GM12864 (cell line): ENCODE results near the gene RB1.

Experiments
- DNase-seq: peaks from one replicate; pipeline ENCODE4 v3.0.0-alpha.2; 2011; ENCODE audit warnings: low read depth
- H3K4me3 ChIP-seq: 2 replicates; pipeline ENCODE4 v1.5.1; 2011; ENCODE audit warnings: mild to moderate bottlenecking, low read depth, low read length, control low read depth
- TF ChIP-seq, protein P1 (sequence below): IDR thresholded peaks from 2 replicates; pipeline ENCODE4 v1.5.1; 2011; ENCODE audit warnings: low read depth, mild to moderate bottlenecking, moderate library complexity, low read length, control low read depth, inconsistent platforms; ENCODE audit errors: missing control alignments

RB1 gene

DNA sequence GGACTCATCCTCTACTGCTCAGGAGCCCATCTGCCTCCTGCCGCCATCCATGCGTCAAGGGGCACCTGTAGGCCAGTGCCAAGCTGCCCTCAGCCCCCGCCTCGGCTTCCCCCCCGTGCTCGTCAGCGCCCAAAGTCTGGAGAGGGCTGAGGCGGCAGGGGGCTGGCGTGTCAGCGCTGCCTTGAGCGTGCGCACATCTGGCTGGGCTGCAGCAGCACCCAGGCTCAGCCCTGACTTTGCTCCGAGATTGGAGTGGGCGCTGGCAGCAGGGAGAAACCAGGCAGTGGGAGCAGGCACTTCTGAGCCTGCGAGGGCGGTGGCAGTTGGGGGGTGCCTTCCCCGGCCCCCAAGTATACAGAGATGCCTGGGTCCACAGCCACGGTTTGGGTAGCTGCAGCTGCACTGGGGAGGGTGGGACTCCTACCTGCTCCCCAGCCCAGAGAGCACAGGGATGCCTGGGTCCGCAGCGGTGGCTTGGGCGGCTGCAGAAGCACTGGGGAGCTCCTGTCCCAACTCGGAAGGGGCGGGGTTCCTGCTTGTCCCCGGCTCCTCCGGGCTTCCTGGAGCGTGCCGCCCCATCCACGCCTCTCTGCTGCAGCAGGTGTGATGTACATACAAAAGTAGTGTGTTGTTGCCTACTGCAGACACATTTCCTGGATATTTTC is 154.2 kb downstream of the RB1 start:
- TF ChIP-seq, protein P1, sequence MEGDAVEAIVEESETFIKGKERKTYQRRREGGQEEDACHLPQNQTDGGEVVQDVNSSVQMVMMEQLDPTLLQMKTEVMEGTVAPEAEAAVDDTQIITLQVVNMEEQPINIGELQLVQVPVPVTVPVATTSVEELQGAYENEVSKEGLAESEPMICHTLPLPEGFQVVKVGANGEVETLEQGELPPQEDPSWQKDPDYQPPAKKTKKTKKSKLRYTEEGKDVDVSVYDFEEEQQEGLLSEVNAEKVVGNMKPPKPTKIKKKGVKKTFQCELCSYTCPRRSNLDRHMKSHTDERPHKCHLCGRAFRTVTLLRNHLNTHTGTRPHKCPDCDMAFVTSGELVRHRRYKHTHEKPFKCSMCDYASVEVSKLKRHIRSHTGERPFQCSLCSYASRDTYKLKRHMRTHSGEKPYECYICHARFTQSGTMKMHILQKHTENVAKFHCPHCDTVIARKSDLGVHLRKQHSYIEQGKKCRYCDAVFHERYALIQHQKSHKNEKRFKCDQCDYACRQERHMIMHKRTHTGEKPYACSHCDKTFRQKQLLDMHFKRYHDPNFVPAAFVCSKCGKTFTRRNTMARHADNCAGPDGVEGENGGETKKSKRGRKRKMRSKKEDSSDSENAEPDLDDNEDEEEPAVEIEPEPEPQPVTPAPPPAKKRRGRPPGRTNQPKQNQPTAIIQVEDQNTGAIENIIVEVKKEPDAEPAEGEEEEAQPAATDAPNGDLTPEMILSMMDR: no peak
- DNase-seq: no peak

DNA sequence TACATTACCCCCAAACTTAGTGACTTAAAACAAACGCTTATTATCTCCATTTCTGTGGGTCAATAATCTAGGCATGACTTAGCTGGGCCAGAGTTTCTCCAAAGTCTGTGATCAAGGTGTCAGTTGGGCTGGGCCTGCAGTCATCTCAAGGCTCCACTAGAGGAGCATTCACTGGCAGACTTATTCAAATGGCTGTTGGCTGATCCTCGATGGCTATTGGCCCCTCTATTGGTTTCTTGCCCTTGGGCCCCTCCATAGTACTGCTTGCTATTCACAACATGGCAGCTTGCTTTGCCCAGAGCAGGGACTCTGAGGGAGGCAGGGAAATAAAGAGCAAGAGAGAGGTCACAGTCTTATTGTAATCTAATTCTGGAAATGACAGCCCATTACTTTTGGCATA is 171.7 kb downstream of the RB1 start:
- DNase-seq: no peak
- H3K4me3 ChIP-seq: no peak overlapping the region
- TF ChIP-seq, protein P1: peak; percentile 15

More for the DNA sequence above, 154.2 kb downstream of the RB1 start:
- no peak overlapping the region for H3K4me3 ChIP-seq

DNA sequence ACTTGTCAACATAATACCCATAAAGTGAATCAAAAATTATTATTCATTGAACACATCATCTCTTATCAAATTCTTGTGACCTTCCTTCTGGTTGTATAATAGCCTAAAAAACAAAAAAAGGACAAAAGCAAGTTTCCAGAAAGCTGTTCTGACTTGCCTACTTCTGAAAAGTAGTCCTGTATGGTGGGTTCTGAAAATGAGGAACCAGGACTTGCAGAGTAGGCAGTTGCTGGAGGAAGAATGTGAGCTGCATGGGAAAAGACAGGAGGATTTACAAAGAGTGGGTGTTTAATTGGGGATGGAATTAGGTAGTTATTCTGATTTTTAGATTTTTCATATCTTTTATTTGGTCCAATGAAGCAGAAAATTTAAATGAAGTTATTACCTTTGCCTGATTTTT is 172.7 kb downstream of the RB1 start:
- TF ChIP-seq, protein P1: no peak
- no peak for DNase-seq
- no peak overlapping the region for H3K4me3 ChIP-seq

DNA sequence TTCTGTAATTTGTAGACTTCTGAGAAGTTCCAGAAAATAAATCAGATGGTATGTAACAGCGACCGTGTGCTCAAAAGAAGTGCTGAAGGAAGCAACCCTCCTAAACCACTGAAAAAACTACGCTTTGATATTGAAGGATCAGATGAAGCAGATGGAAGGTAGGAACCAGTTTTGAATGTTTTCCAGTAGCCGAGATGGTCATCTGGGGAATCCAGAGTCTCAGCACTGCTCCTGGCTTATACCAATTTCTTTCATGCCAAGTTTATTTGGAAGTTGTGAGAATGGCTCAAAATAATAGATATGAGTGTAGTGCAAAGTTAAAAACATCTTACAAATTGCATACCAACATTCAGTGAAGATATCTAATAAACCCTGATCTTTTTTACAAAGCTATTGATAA is 173.1 kb downstream of the RB1 start:
- TF ChIP-seq, protein P1: no peak
- no peak overlapping the region for H3K4me3 ChIP-seq
- DNase-seq: no peak

DNA sequence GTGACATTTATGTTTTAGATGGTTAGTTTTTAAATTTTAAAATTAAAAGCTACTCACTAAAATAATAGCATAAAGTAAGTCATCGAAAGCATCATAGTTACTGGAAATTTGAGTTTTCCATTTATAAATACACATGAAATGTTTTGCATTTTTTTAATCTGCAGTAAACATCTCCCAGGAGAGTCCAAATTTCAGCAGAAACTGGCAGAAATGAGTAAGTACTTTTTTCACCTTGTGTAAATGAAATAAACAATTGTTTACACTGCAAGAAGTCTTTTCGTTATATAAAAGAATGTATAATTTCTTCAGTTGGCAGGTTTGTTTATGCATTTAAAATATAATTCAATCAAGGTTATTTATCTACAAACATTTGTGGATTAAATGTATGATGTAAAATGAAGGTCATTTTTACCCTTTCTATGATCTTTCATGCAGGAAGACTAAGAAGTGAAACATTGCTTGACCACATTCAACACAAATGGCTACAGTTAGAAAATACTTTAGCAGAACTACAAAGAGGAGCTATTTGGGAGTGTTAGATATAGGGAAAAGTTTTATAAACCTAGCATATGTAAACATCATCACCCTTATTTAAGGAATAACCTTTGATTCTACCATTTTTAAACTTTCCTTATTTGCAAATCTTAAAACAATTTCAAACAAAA is 173.8 kb downstream of the RB1 start:
- TF ChIP-seq, protein P1: no peak
- DNase-seq: no peak
- H3K4me3 ChIP-seq: no peak overlapping the region

DNA sequence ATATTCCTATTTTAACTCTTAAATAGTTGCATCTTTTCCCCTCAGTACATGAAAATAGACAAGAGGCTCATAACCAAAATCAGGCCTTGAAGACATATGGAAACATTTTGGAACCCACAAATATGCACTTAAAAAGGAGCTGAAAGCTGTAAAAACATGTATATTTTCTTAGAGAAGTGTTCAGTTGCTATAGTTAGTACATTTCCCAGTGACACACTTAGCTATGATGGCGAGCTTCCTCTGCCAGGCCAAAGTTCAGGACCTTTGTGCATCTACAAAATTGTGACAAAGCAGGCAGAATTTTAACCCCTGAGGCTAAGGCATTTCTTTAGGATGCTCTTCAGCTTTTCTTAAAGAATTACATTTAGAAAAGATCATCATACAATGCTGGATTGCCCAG is 174.8 kb downstream of the RB1 start:
- TF ChIP-seq, protein P1: no peak
- no peak for DNase-seq
- no peak overlapping the region for H3K4me3 ChIP-seq

DNA sequence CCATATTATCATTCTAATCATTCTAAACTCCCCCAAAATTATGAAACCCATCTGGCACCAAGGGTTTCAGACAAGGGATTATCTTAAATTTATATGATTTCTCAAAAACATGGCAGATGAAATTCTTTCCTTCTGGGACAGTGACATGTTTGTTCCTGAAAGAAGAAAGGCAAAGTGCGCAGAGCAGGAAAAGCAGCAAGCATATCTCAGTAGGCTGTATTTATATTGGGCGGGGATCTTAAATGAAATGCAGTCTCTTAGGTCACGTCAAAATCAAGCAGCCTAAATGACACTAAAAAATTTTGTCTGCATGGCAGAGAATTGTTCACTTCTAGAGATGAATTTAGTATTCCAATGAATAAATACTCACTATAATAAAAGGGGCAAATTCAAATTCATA is 180.0 kb downstream of the RB1 start:
- DNase-seq: no peak
- H3K4me3 ChIP-seq: no peak overlapping the region
- TF ChIP-seq, protein P1: no peak
